ENCODE measurements around the gene CHRND. TPM values are rescaled to one million over a fixed set of nuclear protein-coding genes. Genes with fewer than 3 reads are reported as not detected.

The CHRND gene
- total and polyA plus RNA-seq, 2 of the 13 experiments (the other 11 are each of a cell fraction or from before 2014, with no cell fraction given) = 0.18 TPM; not detected in 1

DNA sequence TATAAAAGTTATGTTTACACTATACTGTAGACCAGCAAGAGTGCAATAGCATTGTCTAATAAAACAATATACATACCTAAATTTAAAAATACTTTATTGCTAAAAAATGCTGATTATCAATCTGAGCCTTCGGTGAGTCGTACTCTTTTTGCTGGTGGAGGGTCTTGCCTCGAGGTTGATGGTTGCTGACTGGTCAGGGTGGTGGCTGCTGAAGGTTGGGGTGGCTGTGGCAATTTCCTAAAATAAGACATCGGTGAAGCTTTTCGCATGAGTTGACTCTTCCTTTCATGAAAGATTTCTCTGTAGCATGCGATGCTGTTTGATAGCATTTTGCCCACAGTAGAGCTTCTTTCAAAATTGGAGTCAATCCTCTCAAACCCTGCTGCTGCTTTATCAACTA, 22.0 kb downstream of the CHRND start:
- no peak overlapping the region for H3K27ac ChIP-seq (ENCODE audit: extremely low read length, insufficient read depth, low read length)

DNA sequence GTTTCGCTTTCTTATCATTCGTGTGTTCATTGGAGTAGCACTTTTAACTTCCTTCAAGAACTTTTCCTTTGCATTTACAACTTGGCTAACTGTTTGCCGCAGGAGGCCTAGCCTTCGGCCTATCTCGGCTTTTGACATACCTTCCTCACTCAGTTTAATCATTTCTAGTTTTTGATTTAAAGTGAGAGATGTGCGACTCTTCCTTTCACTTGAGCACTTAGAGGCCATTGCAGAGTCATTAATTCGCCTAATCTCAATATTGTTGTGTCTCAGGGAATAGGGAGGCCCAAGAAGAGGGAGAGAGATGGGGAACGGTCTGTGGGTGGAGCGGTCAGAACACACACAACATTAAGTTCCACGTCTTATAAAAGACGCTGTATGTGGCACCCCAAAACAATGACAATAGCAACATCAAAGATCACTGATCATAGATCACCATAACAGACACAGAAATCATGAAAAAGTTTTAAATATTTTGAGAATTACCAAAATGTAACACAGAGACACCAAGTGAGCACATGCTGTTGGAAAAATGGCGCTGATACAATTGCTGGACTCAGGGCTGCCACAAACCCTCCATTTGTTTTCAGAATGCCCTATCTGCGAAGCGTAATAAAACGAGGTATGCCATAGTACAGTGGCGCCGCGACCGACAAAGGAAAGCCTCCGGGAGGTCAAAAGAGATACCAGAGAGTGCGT, 23.8 kb downstream of the CHRND start:
- Histone ChIP-seq H3K4me3 (replicated peaks in 1 of 3; ENCODE audit: insufficient read depth in 1 of 3, low read depth in 2 of 3, low read length in 3 of 3) (peak overlapping the region; percentile 73 to 85 (median 85)), H3K79me2 (ENCODE audit: insufficient read depth, low read length) (peaks cover 58% of the 10 kb centered on the region), H3K9ac (ENCODE audit: insufficient read depth, low read depth, low read length) (peak overlapping the region; percentile 94), H3K4me2 (ENCODE audit: low read depth, low read length) (peak overlapping the region; percentile 80), H3K27me3 (ENCODE audit: control insufficient read depth in 1 of 2, insufficient read depth in 2 of 2, low read length in 2 of 2) (no peaks in the 10 kb centered on the region; a peak in 1 of 5 replicates), H3K4me1 (ENCODE audit: insufficient read depth, low read length) (peaks cover 56% of the 10 kb centered on the region), H3K36me3 (replicated peaks in 1 of 2; ENCODE audit: control insufficient read depth in 1 of 2, insufficient read depth in 2 of 2, low read length in 2 of 2) (peaks cover 6 to 14% of the 10 kb centered on the region in 2 experiments; a peak in 3 of 5 replicates), H2AFZ (ENCODE audit: low read length) (no peak overlapping the region), H3K9me3 (ENCODE audit: low read length) (peaks cover 9% of the 10 kb centered on the region; the same call in 1 of the 2 replicates), H3K27ac (ENCODE audit: extremely low read length, insufficient read depth, low read length) (peak overlapping the region; percentile 95), H4K20me1 (ENCODE audit: insufficient read depth, low read length) (no peaks in the 10 kb centered on the region)
- FAIRE-seq (no peak), DNase-seq (ENCODE audit: low spot score) (no peak), ATAC-seq (no peak)
- BruUV-seq (replicated peaks) = TSS peak; percentile 64
- in situ Hi-C loops (cut with HindIII; ENCODE audit: extremely low pct_ligation_motif_present, low pct_unique_long_range_greater_than_20kb) (no loop called here), intact Hi-C loops (cut with micrococcal nuclease; ENCODE audit: unreplicated experiment) (loop anchor here (1.0 to 5.0 kb wide), 2 partner anchors 25 to 763 kb away; partner anchors contain the start of gene COPS7B)
- 25% methylated on average over 21 of the region's 21 CpGs for WGBS (ENCODE audit: low lambda C conversion rate)
- ChIA-PET POLR2A (interaction anchor here (0.9 to 1.5 kb wide), 16 partner anchors 11 to 769 kb away, joined by 3 to 11 read pairs (median 4); partner anchors contain the start of genes CHRND, GIGYF2, PDE6D and SAG), CTCF (ENCODE audit: low intra/inter-chr PET ratio, low total read pairs) (interaction anchor here (1.1 kb wide), 1 partner anchor 56 kb away, joined by 5 read pairs; no protein-coding TSS in a partner anchor)
- TF ChIP-seq PLRG1 (conservative IDR thresholded peaks at IDR 0.05) = no peak
- TF ChIP-seq CBX1 (IDR thresholded peaks at IDR 0.05; ENCODE audit: low read depth) = peak; percentile 8
- TF ChIP-seq FOXM1 (CRISPR knock-in tag; IDR thresholded peaks at IDR 0.05) = 0 out of 2 replicates have a peak, but pooled peaks have one; percentile 1
- 0 out of 2 replicates have a peak, but pooled peaks have one; percentile 3 for TF ChIP-seq SIX1 (CRISPR knock-in tag; IDR thresholded peaks at IDR 0.05; ENCODE audit: borderline replicate concordance)
- TF ChIP-seq, protein P1, sequence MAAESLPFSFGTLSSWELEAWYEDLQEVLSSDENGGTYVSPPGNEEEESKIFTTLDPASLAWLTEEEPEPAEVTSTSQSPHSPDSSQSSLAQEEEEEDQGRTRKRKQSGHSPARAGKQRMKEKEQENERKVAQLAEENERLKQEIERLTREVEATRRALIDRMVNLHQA (CRISPR knock-in tag; IDR thresholded peaks at IDR 0.05) = peak; percentile 41; the same call in 1 of the 2 replicates
- TF ChIP-seq, protein P2, sequence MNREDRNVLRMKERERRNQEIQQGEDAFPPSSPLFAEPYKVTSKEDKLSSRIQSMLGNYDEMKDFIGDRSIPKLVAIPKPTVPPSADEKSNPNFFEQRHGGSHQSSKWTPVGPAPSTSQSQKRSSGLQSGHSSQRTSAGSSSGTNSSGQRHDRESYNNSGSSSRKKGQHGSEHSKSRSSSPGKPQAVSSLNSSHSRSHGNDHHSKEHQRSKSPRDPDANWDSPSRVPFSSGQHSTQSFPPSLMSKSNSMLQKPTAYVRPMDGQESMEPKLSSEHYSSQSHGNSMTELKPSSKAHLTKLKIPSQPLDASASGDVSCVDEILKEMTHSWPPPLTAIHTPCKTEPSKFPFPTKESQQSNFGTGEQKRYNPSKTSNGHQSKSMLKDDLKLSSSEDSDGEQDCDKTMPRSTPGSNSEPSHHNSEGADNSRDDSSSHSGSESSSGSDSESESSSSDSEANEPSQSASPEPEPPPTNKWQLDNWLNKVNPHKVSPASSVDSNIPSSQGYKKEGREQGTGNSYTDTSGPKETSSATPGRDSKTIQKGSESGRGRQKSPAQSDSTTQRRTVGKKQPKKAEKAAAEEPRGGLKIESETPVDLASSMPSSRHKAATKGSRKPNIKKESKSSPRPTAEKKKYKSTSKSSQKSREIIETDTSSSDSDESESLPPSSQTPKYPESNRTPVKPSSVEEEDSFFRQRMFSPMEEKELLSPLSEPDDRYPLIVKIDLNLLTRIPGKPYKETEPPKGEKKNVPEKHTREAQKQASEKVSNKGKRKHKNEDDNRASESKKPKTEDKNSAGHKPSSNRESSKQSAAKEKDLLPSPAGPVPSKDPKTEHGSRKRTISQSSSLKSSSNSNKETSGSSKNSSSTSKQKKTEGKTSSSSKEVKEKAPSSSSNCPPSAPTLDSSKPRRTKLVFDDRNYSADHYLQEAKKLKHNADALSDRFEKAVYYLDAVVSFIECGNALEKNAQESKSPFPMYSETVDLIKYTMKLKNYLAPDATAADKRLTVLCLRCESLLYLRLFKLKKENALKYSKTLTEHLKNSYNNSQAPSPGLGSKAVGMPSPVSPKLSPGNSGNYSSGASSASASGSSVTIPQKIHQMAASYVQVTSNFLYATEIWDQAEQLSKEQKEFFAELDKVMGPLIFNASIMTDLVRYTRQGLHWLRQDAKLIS (CRISPR knock-in tag; IDR thresholded peaks at IDR 0.05) = peak; percentile 24; the same call in 1 of the 2 replicates
- TF ChIP-seq, protein P3, sequence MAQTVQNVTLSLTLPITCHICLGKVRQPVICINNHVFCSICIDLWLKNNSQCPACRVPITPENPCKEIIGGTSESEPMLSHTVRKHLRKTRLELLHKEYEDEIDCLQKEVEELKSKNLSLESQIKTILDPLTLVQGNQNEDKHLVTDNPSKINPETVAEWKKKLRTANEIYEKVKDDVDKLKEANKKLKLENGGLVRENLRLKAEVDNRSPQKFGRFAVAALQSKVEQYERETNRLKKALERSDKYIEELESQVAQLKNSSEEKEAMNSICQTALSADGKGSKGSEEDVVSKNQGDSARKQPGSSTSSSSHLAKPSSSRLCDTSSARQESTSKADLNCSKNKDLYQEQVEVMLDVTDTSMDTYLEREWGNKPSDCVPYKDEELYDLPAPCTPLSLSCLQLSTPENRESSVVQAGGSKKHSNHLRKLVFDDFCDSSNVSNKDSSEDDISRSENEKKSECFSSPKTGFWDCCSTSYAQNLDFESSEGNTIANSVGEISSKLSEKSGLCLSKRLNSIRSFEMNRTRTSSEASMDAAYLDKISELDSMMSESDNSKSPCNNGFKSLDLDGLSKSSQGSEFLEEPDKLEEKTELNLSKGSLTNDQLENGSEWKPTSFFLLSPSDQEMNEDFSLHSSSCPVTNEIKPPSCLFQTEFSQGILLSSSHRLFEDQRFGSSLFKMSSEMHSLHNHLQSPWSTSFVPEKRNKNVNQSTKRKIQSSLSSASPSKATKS (CRISPR knock-in tag; IDR thresholded peaks at IDR 0.05) = peak; percentile 85; the same call in 1 of the 2 replicates
- peak; percentile 8; the same call in 1 of the 2 replicates for TF ChIP-seq ZNF17 (CRISPR knock-in tag; IDR thresholded peaks at IDR 0.05)
- 0 out of 2 replicates have a peak, but pooled peaks have one; percentile 24 for TF ChIP-seq ZNF530 (CRISPR knock-in tag; IDR thresholded peaks at IDR 0.05; ENCODE audit: low read depth)

More for the DNA sequence above, 22.0 kb downstream of the CHRND start:
- H3K9me3 ChIP-seq (ENCODE audit: low read length) = peaks cover 9% of the 10 kb centered on the region; the same call in 1 of the 2 replicates
- peaks cover 4 to 11% of the 10 kb centered on the region in 2 experiments; a peak in 4 of 5 replicates for H3K36me3 ChIP-seq (replicated peaks in 1 of 2; ENCODE audit: control insufficient read depth in 1 of 2, insufficient read depth in 2 of 2, low read length in 2 of 2)
- FAIRE-seq (no peak), DNase-seq (ENCODE audit: low spot score) (no peak), ATAC-seq (no peak)
- ChIA-PET POLR2A (no interaction called here), CTCF (ENCODE audit: low intra/inter-chr PET ratio, low total read pairs) (no interaction called here)
- no TSS peak for BruUV-seq (replicated peaks)
- no peak overlapping the region for H3K4me2 ChIP-seq (ENCODE audit: low read depth, low read length)
- in situ Hi-C loops (cut with HindIII; ENCODE audit: extremely low pct_ligation_motif_present, low pct_unique_long_range_greater_than_20kb) (no loop called here), intact Hi-C loops (cut with micrococcal nuclease; ENCODE audit: unreplicated experiment) (no loop called here)
- H4K20me1 ChIP-seq (ENCODE audit: insufficient read depth, low read length) = no peaks in the 10 kb centered on the region; the same call in 1 of the 2 replicates
- no peak overlapping the region for H3K9ac ChIP-seq (ENCODE audit: insufficient read depth, low read depth, low read length)
- no peak overlapping the region for H2AFZ ChIP-seq (ENCODE audit: low read length)
- no peak overlapping the region for H3K4me3 ChIP-seq (replicated peaks in 1 of 3; ENCODE audit: insufficient read depth in 1 of 3, low read depth in 2 of 3, low read length in 3 of 3)
- WGBS (ENCODE audit: low lambda C conversion rate) = 99% methylated on average over 6 of the region's 6 CpGs
- peaks cover 40% of the 10 kb centered on the region for H3K79me2 ChIP-seq (ENCODE audit: insufficient read depth, low read length)
- H3K27me3 ChIP-seq (ENCODE audit: control insufficient read depth in 1 of 2, insufficient read depth in 2 of 2, low read length in 2 of 2) = no peaks in the 10 kb centered on the region; a peak in 1 of 5 replicates
- peaks cover 38% of the 10 kb centered on the region for H3K4me1 ChIP-seq (ENCODE audit: insufficient read depth, low read length)
- TF ChIP-seq RBFOX2 (IDR thresholded peaks at IDR 0.05; ENCODE audit: low read depth, low read length) (peak; percentile 20; the same call in 1 of the 2 replicates), PAX8 (CRISPR knock-in tag; IDR thresholded peaks at IDR 0.05; ENCODE audit: borderline replicate concordance) (no peak)
